Right ventricle myocardium superior (tissue), 1 donor: ENCODE measurements around the gene CARMIL1. TPM values are rescaled to one million over a fixed set of nuclear protein-coding genes. Genes with fewer than 3 reads are reported as not detected.
"Not testable (repeated sequence)": the region's sequence is repeated elsewhere in the genome, so short reads cannot be mapped to it uniquely, and the experiment has no call there.

Source experiments
- ATAC-seq: fragments of 200-7000 bp; cut with Tn5 transposase; one replicate; pipeline ENCODE4 v1.9.1; 2020; ENCODE audit warnings: mild to moderate bottlenecking; ENCODE audit not compliant: poor library complexity
- DNase-seq: peaks from one replicate; pipeline ENCODE4 v3.0.0-alpha.2; 2020
- intact Hi-C: fragments of 100-400 bp; cut with DNase I; formaldehyde crosslinking; loops from one replicate; pipeline ENCODE4 v1.11.2; 2022
- total RNA-seq: library from RNA; stranded (reverse); fragmentation: NEBNext Ultra II Directional; extraction: Animal tissue kit (Norgen Biotek cat#: 25700); gene quantifications from one replicate; pipeline ENCODE4 v1.2.1, GENCODE V29; 2021
- donor health status: DM: no; HTN: yes; CAD: no; lungs with severe emphysema.

Gene CARMIL1
- total RNA-seq, 1 donor from 2014 or later, result 3.4 TPM

DNA sequence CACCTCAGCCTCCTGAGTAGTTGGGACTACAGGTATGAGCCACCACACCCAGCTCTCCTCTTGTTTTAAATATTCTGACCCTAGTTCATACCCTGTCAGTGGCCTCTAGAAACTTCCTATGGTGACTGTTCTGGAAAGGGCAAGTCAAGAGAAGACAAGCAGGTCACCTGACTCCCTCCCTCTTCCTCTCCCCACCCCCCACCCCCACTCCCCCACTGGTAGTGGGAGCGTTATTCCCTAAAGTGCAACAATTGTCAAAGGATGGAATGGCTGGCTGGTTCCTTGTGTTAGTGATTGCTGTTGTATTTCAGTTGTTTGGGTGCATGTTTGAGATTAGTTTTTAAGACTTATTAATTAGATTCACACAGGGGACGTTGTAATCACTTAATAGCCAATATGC is 136.1 kb downstream of the CARMIL1 start:
- intact Hi-C loops, result no loop called here
- no peak for ATAC-seq
- DNase-seq, result no peak

DNA sequence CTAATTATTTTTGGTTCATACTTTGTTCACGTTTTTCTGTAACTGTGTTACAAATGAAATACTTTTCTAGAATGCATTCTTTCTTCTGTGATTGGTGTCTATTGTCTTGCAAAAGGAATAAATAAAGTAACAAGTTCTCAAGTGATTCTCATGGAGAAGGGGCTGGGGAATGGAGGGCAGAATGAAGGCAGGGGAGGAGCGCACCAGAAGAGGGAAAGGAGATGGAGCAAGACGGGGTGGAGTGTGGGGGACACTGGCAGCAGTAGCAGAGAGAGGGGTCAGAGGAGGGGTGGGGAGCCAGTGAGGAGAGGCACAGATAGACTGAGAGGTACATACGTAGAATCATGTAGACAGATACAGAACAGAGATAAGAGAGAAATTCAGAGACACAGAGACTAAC is 136.5 kb downstream of the CARMIL1 start:
- intact Hi-C loops, result no loop called here
- ATAC-seq (no peak), DNase-seq (no peak)

DNA sequence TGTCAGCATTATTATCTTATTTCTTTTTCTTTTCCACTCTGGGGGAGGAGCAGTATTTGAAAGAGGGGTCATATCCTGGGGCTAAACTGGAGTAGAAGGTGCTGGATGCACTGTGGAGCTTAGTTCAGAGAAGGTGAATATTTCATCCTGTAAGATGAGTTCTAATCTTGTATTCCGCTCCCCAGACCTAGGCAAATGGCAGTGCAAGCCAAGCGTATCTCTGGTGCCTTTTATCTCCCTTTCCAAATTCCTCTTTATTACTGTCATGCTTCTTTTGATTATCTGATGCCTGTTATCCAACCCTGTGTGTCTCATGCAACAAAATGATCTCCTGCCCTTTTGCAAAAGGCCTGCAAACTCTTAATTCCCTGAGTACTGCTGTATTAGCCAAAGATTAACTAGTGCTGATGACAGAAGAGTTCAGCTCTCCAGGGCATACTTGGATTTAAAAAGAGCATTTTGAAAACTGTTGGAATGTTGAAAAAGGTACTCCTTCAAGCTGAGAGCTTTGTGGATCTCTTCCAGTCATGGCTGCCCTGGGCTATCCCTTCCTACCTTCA is 138.0 kb downstream of the CARMIL1 start:
- intact Hi-C loops, result no loop called here
- ATAC-seq, result peak; percentile 31
- DNase-seq, result no peak

DNA sequence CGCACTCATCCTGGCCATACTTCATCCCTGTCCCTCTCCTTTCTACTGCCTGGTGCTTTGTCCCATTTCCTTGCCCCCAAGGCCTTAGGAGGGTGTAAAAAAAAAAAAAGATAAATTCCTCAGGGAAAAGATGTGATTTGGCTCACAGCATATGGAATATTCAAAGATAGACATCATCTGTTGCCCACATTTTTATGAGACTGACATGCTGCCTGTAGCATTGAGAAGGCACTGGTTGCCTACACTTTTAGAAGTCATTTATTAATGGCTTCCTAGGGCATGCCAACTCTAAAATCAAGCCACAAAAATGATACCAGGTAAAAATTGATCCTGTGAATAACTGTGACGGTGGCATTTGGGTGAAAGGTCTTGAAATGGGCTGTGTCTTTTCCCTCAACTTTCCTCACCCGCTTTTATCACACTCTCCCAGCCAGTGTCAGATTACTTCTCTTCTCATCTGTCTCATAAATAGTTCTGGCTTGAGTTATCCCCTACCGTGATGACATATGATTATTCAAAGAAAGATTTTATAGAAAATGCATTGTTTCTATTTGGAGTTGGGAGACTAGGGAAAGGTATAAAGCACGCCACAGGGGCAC is 139.4 kb downstream of the CARMIL1 start:
- ATAC-seq, result no peak
- intact Hi-C loops, result no loop called here
- DNase-seq, result no peak

DNA sequence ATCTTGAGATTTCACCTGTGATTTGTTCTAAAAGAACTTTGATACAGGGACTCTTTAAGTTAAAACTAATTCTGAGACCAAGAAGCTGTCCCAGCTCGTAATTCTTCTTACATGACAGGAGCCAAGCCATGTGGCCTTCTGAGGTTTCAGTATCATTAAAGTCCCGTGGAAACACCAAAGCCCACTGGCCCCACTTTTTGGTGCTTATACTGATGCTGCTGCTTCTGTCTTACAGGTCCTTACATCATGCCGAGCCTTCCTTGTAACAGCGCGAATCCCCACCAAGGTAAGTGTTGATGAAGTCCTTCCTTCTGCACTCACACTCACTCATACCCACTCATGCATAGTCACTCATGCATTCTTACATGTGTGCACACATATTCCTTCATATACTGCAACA is 140.7 kb downstream of the CARMIL1 start:
- intact Hi-C loops, result no loop called here
- no peak for DNase-seq
- ATAC-seq, result no peak

DNA sequence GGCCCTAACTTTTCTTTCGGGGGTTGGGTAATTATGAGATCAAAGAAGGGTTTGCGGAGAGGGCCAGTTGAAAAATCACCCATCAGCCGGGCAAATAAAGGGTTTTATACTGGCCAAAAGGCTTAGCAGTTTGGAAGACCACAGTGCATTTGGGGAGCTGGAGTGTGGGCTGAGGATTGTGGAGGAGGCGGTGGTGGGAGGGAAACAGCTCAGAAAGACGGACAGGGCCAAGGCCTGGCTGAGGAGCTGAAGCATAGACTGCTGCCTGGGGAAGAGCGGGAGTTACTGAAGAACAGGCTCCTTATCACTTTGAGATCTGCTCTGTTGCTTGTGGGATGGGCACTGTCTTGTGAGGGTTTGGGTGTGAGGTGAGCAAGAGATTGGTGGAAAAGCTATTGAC is 144.2 kb downstream of the CARMIL1 start:
- intact Hi-C loops, result no loop called here
- no peak for ATAC-seq
- no peak for DNase-seq

DNA sequence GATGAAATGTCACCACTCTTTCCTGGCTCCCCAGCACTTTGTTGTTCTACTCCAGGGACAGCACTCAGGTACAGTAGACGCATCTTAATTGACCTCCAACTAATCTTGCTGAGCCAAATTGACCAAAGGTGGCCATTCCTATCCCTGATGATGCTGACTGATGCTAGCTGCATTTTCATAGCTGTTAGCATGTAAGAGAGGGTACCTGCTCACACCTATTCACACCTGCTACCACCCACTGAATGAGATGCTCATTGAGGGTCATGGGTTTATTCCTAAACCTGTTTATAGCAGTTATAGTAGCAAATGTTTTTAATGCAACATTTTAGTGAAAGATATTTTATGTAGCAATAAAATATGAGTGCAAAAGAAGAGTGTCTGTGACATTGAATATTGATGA is 145.1 kb downstream of the CARMIL1 start:
- ATAC-seq (no peak), DNase-seq (no peak)
- intact Hi-C loops, result no loop called here

DNA sequence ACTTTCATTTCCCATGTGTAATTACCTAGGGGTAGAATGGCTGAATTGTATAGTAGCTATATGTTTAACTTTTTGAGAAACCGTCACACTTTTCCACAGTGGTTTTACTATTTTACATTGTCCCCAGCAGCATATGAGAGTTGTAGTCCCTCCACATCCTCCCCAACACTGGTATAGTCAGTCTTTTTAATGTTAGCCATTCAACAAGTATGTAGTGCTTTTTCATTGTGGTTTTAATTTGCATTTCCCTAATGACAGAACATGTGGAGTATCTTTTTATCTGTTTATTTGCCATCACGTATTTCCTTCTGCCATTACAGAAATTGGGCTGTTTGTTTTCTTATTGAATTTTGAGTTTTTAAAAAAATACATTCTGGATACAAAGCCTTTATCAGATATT is 148.4 kb downstream of the CARMIL1 start:
- DNase-seq (no peak), ATAC-seq (no peak)
- intact Hi-C loops, result no loop called here

DNA sequence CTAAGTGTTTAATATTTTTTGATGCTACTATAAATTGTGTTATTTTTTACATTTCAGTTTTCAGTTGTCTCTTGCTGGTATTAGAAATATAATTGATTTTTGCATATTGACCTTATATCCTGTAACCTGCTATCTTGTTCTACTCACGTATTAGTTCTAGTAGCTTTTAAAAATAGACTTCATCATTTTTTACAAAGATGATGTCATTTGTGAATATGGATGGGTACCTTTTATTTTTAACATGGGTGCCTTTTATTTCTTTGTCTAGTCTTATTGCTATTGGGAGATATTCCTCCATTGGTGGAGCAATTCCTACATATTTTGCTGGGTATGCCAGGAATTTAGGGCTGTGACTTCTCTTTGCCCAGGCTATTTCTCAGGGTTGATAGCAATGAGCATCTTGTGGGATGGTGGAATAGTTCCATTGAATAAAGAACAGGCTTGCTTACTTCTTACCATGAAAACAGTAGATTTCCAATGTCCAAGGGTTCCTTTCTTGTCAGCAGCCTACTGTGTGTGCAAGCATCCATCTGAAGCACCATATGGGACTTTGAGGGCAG is 149.7 kb downstream of the CARMIL1 start:
- DNase-seq (no peak), ATAC-seq (no peak)
- intact Hi-C loops, result no loop called here

DNA sequence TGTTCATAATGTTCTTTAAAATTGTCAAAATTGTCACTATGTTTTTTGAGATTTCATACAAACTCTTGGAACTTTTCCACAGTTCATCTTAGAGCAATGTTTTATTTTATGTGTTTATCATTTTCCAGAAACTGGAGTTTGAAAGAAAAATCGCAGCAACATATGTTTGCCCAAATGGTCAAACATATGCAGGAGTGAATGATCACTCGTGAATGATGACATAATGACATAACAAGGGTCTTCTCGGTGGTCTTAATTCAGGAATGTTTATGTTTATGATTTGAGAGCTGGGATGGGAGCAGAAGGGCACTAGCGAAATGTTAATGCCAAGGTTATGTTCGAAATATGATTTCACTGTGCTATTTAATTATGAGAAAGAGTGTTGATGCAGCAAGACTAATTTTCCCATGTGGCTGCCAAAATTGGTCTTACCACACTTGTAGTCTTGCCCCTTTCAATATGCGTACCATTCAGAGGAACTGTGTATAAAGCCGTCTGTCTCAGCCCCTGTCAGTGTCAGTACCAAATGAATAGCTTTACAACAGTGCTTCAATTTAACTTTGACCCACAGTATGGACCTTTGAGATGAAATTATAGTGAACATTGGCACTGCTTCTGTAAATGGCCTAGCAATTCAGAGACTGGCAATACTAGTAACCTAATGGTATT is 152.3 kb downstream of the CARMIL1 start:
- intact Hi-C loops, result no loop called here
- no peak for ATAC-seq
- DNase-seq, result no peak

DNA sequence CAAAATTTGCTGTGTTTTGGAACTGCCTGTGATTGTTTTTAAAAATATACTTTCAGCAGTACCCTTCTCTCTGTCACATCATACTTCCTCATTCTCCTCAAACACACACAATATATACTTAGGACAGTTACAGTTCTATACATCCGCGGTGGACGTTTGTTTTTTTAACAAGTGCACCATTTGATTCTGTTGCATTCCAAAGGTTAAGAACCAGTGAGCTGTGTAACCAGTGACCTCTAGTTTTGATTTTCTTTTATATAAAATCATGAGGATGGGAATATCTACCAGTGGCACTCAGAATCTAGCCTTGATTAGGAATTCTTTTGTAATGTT is 152.8 kb downstream of the CARMIL1 start:
- ATAC-seq (no peak), DNase-seq (no peak)
- intact Hi-C loops, result no loop called here

DNA sequence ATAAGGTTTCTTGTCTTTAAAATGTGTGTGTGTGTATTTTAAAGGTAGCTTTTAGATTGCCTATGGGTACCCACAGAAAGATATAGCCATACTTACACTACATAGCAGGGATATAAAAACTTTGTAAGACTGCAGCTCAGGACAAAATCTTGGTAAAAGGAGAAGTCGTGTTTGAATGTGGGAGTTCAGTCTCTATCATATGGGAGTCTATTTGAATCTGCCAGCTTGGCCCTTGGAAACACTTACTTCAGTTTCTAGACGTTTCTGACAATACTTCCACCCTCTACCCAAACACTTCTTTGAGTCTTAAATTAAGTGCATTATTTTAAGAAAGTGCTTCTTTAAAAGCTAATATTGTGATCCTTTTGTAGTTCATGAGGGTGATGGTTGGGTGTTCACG is 155.7 kb downstream of the CARMIL1 start:
- intact Hi-C loops, result no loop called here
- ATAC-seq (no peak), DNase-seq (no peak)

DNA sequence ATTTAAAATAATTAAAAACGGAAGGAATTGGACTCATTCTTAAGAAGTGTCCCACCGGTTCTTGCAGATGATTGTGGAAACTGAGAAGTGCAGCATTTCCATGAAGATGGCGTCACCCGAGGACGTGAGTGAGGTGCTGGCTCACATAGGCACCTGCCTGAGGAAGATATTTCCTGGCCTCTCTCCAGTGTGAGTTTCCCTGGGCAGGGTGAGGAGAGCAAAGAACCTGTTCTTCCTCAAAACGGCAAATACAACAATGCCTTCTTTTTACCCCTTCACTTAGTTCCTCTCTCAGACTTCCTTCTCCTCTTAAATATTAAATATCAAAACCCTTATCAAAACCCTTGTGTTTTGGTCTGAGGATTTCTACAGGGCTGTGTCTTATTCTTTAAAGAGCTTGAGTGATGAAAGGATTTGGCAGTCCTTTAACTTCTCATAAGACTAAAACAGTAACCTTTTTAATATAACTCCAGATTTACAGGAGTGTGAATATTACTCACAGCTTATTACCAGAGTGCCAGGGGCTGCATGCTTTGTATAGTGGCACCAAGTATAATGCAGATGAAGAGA is 156.3 kb downstream of the CARMIL1 start:
- no peak for DNase-seq
- intact Hi-C loops, result no loop called here
- no peak for ATAC-seq

DNA sequence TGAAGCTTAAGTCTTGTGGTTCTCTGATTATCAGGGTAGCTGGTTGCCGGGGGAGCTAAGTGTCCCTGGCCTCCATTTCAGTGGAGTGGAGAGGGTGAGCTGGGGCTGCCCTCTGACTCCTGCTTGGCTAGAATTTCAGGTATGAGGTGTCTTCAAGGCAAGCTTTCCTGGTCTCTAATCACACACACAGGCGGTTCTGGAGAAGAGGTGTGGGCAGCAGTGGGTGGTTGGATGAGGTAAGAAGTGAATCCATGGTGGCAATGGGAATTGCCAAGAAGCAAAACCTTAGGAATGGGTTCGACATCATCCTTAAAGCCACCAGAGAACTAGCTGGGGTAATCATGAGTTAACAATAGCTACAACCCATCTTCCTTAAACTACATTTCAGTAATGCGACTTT is 157.6 kb downstream of the CARMIL1 start:
- DNase-seq, result no peak
- no peak for ATAC-seq
- intact Hi-C loops, result no loop called here

DNA sequence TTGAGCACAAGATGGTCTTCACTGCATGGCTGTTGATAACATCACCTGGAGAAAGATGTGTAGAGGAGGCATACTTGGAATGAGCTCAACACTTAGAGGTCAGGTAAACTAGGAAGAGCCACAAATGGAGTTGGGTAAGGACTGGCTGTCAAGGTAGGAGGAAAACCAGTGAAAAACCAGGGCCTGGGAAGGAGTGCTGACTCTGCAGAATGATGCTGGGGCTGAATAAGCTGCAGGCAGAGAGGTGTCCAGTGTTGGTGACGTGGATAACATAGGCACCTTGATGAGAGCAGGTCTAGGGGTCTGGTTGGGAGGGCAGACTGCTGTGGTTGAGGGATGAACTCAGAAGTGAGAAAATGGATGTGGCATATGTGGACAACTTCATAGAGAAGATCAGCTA is 160.2 kb downstream of the CARMIL1 start:
- ATAC-seq, result no peak
- no peak for DNase-seq
- intact Hi-C loops, result no loop called here

DNA sequence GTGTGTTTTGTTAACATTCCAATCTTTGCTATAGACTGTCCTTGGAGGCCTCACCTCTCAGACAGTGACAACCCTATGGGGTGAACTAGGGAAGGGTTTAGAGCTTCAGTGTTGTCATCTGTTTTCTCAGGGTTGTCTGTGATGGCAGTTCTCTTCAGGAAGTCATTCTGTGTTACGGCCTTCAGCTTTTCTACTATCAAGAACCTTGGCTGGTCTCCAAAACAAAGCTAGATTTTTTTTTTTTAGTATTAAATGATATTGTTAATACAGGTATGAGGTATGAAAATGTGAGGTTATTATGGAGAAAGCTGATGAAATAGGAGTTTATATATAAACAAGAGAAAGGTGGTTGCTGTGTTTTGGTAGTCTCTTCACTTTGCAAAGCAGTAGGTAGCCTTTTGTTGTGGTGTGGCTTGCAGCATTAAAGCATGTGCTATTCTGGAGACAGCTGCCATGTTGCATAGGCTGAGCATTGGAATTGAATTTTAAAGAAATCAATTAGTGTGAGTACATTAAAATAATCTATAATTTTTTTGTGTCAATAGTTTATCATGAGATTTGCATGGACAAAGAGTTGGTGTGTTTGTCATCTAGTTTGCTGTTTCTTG is 162.6 kb downstream of the CARMIL1 start:
- DNase-seq, result no peak
- intact Hi-C loops, result no loop called here
- no peak for ATAC-seq

DNA sequence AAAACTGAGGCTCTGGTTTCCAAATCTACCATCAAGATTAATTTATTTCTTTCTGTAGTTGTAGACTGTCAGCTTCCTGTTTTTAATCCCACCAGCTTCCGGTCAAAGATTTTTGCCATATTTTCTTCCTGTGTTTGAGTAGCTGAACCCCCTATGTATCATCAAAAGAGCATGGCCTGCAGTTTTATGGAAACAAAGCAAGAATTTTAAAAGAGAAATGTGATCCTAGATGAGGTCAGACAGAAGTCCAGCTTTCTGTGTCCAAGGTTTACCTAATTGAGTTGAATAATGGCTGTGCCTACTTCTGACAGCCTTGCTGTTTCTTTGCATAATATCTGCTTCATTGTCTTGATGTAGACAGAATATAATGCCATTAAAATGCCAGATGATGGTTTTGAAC is 163.7 kb downstream of the CARMIL1 start:
- intact Hi-C loops, result no loop called here
- DNase-seq (no peak), ATAC-seq (no peak)

DNA sequence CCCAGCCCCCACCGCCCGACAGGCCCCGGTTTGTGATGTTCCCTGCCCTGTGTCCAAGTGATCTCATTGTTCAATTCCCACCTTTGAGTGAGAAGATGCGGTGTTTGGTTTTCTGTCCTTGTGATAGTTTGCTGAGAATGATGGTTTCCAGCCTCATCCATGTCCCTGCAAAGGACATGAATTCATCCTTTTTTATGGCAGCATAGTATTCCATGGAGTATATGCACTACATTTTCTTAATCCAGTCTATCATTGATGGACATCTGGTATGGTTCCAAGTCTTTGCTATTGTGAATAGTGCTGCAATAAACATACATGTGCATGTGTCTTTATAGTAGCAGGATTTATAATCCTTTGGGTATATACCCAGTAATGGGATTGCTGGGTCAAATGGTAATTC is 165.3 kb downstream of the CARMIL1 start:
- not testable (repeated sequence) for ATAC-seq

DNA sequence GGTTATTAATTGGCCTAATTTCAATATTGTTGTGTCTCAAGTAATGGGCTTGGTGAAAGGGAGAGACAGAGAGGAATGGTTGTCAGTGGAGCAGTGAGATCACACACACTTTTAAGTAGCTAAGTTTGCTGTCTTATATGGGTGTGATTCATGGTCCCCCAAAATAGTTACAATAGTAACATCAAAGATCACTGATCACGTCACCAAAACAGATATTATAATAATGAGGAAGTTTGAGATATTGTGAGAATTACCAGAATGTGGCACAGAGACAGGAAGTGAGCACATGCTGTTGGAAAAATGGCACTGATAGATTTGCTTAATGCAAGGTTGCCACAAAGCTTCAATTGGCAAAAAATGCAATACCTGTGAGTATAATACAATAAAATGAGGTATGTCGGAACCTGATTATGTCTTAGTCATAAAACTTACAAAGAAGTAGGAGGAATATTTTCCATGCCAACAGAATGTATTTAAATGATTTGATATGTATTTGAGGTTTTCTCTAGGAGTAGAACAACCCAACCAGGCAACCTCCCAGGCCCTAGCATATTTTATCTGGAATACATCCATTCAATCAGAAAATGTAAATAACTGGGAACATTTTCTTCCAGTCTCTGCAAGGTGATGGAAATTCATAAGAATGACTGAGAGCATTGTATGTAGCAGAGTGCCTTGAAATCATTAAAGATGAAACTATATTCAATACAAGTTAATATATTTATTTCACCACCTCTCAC is 167.8 kb downstream of the CARMIL1 start:
- DNase-seq, result no peak
- intact Hi-C loops, result no loop called here
- ATAC-seq, result no peak

More for the DNA sequence above, 165.3 kb downstream of the CARMIL1 start:
- intact Hi-C loops, DNase-seq: not testable (repeated sequence)
